ENCODE data around the gene FAM118B.

FAM118B gene

DNA sequence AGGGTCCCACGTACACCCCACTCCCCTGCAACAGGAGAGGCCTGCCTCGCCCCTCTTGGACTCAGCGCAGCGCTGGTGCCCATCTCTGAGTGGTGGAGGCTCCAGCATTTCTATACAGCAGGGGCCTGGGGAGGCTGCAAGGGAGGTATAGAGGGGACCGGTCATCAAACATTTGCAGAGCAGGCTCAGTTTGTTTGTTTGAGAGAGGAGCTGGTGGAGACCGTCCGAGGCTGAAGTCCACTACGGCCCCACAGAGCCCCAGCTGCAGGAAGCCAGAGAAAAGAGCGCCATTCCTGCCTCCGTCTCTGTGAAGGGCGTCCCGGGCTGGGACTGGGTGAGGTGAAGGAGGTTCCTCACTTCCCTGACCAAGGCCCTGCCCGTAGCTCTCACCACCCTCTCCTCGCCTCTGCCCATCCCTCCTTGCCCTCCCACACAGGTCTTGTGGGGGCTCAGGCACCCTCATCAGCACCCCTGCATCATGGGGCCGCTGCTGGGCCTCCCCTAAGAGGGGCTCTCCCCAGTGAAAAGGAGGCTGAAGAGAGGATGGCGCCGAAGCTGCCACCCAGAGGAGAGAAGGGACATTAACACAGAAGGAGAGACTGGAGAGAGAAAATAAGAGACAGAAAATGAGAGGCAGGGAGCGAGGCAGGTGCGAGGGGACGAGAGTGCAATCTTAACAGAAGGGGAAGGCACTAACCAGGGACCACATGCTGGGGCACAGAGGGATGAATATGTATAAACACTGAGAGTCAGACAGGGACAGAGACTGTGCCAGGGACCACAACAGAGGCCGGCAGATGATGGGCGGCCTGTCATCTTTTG lies 24.7 kb upstream of the FAM118B start:
- no peak for DNase-seq

DNA sequence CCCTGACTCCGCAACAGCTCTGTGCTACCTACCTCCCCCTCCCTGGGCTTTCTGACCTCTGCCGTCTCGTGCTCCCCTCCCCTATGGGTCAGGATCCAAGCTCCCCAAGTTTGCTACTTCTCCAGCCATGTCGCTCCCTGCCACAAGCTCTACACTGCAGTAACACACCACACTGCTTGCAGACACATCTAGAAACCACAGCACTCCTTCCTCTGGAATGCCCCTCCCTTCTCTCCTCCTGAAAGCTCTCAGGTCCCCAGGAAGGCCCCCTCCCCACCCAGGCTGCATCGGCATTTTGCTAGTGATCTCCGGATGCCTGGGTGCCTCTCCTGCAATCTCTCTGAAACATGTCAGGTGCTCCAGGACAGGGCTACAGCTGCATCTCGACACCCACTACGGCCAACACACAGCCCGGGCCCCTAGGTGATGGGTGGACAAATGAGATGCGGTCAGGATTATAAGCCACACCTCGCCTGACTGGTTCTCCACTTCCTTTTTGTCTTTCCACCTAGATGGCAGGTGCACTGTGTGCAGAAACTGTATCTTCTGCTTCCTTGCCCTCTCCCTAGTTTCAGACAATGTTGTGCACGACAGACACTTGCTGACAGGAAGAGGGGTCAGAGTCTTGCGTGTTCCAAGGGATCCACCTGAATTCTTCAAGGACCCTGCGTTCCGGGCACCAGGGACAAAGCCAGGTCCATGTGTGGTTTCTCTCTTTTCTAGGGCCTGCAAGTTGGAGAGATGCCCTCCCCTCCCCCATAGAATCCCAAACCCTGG lies 23.1 kb upstream of the FAM118B start:
- DNase-seq: no peak

DNA sequence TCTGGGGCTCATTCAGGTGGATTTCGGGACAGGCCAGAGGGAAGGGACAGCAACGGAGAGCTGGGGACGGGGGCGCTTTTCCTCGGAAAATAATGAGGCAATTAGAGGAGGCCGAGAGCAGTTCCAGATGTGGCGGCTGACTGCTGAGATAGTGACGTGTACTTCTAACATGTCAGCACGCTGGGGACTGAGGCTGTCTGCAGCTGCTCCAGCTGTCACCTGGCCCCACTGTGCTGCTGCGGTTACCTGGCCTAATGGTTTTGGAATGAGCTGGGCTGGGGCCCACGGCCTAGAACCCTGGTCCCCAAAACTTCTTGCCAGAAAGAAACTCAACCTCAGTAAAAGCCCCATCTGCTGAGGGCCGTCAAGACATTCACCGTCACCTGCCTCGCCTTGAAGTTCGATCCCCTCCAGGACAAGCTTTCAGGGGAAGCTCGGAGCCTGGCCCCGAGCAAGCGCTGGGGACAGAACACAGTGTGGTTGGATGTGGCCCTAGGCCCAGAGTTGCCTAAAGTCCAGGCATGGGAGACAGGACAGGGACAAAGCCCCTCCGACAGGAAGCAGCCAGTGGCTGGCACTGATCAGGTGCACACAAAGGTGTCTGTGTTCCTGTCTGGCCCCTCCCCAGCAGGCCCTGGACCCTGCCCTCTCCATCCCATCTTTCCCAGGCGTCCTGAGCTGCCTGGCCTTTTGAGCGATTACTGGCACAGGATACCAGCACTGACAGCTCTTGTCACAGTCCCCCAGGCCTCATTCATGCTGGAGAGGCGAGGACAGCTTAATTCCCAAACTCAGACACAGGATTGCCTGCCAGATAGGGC lies 22.3 kb upstream of the FAM118B start:
- DNase-seq: no peak

DNA sequence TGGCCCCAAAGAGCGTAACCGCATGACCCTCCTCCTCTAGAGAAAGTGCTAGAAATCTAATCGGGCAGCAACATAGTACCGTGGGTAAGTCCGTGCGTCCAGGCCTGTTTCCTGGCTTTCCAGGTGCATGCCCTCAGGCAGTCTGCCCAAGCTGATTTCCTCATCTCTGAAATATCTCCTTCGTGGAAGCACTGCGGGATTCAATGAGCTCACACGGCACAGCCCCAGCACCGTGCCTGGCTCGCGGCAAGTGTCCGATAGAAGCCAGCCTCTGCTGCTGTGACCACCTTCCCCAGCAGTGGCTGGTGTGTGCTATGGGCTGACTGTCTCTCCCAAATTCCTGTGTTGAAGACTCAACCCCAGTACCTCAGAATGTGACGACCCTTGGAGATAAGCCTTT lies 20.8 kb upstream of the FAM118B start:
- no peak for DNase-seq

DNA sequence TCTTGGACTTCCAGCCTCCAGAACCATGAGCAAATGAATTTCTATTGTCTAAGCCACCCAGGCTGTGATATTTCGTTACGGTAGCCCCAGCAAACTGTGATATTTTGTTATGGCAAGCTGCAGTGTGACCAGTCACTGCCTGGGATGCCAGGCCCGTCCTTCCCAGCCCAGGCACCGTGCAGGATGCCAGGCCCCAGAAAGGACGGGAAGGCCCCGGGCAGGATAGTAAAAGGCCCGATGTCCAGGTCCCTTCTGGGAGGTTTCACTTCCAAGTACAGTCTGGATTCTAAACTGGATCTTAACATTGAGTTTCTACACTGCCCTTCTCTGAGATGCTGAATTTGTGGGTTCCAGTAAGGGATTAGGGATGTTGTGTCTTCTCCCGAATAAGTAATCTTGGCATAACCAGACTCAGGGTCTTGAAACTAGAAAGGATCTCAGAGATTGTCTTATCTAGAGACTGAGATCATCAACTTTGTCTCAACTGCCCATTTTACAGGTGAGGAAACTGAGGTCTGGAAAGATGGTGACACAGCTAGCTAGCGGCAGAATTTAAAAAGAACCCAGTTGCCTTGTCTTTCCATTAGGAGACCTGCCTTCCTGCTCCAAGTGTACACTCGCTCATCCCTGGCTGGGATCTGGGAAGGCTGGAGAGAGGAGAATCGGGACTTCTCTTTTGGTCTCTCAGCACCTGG lies 20.1 kb upstream of the FAM118B start:
- no peak for DNase-seq

DNA sequence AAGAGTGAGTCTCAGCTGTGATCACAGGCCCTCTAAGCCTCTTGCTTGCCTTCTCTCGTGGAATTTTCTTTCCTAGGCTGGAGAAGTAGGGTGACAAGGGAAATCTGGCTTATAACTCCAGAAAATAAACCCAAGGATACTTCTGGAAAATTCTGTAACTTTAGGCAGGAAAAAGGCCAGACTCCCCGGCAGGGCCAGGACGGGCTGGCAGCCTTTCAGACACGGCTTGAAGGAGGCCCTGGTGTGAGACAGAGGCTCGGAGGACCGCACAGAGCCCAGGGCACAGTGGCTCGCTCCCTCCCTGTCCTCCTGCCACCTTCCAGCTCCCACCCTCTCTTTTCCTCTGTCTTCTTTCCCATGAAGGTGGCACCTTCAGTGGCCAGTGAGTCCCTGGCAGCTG lies 19.2 kb upstream of the FAM118B start:
- DNase-seq: no peak

DNA sequence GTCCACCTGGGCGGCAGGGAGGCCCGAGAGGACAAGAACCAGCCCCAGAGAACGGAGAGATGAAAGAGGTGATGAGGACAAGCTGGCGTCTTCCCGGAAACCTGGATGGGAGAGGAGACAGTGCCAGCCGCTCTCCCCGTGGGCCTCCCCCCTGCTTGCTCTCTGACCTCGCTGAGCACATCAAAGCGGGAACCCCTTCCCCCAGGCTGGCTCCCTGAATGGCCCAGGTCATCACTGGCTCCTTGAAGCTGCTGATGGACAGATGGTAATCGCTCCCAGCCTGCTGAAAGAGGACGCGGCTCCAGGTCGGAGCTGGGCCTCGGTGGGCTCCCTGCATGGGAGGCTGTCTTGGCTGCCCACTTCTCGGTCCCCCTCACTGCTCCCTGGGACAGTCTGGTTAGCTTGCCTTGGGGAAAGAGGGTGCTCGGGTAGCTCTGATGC lies 18.5 kb upstream of the FAM118B start:
- DNase-seq: no peak

DNA sequence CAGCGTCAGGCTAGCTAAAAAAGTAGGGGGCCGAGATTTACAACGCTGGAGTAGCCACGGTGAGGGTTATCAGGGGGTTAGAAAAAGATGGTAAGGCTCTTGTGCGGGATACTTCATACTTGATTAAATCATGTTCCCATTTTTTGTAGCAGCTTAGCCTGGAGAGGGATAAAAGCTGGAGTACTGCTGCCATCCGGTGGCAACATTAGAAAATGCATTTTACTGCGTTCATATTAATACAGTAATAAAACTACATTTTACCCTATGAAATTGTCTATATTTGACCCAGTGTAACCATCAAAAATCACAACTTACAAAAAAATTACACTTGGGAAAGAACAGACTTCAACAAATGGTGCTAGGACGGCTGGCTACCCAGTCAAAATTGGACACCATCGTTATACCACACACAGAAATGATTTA lies 17.4 kb upstream of the FAM118B start:
- peak; percentile 23 to 29 for DNase-seq

DNA sequence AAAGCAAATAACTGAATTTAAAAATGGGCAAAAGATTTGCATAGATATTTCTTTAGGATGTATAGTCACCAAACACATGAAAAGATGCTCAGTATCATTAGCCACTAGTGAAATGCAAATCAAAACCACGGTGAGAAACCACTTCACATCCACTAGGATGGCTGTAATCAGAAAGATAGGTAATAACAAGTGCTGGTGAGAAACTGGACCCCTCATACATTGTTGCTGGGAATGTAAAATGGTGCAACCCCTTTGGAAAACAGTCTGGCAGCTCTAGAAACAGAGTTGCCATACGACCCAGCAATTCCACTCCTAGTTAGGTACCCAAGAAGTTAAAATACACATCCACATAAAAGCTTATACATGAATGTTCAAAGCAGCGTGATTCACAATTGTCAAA lies 16.5 kb upstream of the FAM118B start:
- no peak for DNase-seq

DNA sequence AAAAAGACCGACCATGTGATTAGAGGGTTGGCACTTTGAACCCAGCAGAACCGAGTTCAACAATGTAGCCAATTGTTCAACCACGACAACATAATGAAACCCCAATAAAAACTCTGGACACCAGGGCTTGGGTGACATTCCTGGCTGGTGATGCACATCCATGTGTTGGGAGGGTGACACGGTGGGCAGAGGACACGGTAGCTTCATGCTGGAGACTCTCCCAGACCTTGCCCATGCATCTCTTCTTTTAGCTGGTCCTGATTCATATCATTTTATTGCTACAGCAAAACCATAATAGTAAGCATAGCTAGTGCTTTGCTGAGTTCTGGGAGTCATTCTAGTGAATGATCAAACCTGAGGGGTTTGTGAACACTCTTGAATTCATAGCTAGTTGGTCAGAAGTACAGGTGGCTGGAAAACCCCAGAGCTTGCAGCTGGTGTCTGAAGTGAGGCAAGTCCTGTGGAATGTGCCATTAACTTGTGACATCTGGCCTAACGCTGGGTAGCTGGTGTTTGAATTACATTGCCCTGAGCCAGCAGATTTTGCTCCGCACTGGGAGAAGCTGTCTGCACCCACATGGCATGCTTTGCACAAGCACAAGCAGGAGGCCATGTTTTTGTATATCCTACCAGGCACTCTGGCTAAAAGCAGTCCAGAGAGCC lies 14.2 kb upstream of the FAM118B start:
- DNase-seq: no peak

DNA sequence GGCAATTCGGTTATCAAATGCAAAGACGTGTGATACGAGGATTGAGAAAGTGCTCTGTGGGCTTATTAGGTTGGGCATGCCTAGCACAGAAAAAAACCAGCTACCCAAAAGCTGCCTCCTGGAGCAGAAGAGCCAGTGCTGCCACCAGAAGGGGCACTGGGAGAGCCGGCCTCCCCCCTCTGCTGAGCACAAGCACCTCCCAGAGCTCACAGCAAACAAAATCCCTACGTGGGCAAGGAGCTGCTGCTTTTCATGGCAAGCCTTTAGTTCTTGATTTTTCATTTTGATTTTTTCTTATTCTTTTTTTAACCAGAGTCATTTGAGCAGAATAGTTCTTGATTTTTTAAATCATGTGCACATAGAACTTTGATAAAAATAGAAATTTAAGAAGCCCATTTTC lies 12.9 kb upstream of the FAM118B start:
- DNase-seq: no peak

DNA sequence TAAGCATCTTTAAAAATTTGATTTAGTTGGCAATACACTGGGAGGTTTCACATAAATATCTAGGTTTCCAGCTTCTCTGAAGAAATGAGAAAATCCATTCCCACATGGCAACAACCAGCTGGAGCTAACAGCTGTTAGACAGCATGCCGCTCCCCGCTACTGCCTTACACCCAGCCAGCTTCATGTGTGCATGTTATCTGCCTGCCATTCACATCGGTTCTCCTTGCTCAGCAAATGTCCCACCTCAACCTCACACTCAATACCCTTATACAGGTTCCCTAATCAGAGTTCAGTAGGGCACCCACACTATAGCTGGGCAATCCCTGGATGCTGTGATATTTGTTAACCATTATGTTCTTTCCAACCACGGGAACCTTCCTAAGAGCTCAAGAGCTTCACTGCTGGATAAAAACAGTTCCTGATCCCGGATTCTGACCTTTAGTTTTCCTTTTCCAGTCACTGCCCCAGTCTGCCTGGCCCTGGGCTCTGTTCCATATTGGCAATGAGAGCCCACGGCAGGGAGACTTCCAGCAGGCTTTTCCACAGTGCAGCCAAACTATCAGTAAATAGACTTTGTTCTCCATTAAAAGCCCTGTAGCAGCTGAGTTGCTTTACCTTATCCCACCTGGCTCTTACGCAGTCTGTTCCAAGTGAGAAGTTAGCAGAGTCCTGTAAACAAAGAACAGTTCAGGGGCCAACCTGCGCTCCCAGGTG lies 8.8 kb upstream of the FAM118B start:
- no peak for DNase-seq

DNA sequence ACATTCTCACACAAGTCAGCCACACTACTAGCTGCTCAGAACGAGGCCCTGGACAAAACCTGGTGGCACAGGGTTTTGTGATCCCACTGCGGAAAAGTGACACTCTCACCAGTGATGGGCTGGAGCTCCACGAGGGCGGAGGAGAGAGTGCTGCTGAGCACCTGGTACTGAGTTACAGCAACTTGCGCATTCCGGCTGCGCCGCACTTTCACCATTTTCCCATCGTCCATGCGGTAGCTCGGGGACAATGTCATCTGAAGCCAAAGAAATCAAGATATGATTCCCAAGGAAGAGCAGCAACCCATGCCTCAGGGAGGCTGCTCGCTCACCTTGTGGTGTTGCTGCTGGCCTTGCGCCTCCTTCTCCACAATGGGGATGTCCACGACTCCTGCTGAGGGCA lies 6.2 kb upstream of the FAM118B start:
- no peak for DNase-seq

DNA sequence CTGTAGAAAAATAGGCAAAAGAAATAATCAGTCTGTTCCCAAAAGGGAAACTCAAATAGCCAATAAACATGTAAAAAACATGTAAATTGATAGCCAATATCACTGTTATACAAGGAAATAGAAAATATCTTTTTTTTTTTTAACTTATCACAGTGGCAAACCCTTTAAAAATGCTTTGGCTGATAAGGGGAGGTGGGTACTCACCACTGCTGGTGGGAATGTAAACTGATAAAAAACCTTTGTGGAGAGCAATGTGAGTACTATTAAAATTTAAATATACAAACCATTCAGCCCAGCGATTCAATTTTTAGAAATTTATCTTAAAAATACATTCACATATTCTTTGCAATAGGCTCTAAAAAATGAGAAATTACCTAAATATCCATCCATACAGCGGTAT lies 3.7 kb upstream of the FAM118B start:
- no peak for DNase-seq

DNA sequence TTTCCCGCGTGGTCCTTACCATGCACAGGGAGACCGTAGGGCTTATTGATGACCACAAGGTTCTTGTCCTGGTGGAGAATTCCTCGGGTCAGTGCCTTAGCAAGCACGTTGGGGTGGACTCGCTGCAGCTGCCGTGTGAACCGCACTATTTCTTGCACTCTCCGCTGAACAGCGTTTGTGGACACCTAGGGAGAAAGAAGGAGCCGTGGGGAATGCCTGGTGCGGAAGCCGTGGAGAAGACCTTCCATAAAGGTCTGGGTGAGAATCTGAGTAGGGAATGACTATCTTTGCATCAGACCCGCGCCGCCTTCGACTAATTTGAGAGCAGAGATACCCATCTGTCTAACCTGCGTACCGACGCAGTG lies 729 bp upstream of the FAM118B start:
- DNase-seq: no peak

DNA sequence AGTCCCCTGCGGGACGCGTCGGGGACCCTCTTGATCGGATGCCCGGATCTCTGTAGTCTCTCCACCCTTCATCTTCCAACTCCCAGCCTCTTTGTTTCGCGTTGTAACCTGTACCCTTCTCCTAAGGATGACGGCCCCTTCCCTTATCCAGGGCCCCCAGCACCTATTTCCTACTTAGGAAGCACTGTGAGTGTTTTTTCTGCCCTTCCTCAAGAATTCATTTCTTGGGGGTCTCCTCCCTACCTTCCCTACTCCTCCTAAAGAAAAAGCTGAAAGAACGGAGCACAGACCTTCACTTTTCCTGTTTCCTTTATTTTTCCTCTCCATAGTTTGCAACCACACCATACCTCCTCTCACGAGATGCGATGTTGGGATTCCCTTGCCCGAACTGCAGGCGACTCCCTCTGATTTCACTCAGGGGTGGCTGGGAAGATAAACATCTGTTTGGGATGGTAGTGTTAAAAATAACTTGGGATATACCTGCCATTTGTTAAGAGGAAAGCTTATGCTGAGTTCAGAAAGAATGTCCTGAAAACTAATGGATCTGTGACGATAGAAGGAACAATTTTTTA lies 593 bp downstream of the FAM118B start:
- no peak for DNase-seq

DNA sequence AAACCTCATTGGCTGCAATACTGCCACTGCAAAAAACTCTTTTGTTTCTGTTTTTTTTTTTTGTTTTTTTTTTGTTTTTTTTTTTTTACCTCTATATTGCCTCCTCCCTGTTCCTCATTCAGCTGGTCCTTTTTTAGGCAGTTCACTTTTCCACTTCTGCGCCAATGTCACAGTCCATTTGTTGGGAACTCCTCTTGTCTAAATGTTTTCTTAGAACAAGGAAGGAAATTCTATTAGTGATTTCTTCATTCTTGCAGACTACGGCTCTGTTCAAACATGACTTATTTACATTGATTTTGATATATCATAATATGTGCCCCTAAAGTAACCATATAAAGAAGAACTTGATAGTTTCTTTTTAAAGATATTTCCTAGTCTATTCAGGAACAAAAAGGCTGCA lies 2.9 kb downstream of the FAM118B start:
- no peak for DNase-seq

DNA sequence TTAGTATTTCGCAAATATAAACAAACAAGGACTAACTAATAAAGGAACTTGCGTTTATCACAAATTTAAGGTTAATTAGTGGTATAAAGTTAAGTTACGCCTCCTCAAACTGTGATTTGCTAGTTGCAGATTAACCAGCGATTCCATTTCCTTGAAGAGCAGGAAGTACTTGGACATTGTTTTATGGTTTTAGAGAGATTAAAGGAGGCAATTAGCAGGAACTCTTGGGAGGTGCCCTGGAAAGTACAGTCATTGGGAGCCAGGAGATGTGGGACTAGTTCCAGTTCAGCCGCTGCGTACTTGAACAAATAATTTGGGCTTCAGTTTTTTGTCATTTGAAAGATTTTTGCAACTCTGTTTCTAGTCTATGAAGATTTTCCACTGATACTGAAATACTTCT lies 3.3 kb downstream of the FAM118B start:
- DNase-seq: no peak

DNA sequence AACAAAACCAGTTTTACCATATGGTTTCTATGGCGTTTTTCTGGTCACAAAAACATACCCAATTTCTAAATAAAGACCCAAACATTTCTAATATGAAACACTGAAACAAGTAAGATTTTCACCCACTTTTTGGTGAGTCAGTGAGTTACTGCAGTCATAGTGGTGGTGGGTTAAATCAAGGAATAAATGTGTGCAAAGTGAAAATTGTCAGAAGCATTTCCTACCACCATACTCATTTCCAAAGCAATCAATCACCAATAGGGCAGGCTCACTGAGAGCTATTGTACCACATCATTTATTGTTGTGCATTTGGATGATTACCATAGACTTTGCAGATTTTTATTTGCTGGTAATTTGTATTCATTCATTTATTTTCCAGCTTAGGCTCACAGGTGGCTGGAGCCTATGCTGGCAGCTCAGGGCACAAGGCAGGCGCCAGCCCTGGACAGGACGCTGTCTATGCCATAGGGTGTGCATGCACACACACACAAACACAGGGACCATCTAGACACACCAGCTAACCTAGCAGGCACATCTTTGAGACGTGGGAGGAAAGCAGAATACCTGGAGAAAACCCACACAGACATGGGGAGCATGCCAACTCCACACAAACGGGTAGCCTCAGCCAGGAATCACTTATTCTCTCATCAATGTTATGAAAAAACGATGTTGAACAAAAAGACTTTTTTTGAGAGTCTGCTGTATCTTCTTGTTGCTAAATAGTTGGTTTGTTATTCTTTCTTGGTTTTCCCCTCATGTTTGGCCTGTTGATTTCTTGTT lies 5.1 kb downstream of the FAM118B start:
- no peak for DNase-seq

DNA sequence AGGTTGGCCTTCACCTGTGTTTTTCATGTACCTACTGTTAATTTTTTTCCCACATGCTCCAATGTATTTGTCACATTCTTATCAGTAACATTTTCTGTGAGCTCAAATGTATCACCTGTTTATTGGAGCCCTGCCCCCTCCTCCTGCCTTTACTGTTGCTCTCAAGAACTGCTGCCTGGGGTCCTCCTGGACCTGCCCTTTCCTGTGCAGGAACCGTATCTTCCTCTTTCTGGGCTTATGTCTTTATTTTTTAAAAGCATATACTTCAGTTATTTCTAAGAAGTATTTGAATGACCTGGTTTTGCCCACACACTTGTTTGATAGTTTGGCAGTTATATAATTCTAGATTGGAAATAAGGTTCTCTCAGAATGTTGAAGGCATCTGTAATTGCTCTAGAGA lies 5.9 kb downstream of the FAM118B start:
- DNase-seq: no peak

DNA sequence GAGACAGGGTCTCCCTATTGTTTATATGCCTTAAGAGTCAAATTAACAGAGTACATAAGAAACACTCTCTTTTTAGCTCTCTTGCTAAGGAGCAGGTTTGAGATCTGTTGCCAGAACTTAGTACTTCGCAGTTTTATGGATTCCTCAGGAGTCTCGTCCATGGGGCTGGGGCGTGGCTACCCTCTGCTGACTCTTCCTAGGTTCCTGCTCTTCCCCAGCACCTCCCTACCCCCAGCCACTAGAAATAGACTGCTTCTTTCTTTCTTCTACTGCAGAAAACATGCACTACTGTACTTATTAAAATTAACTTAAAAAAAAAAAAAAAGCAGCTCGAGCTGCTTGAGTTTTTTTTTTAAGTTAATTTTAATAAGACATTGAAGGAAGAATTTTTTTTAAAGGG lies 8.0 kb downstream of the FAM118B start:
- DNase-seq: no peak
